ENCODE results near the gene DDI1. TPM values are rescaled to one million over a fixed set of nuclear protein-coding genes. Genes with fewer than 3 reads are reported as not detected.
A peak's percentile ranks its signal among the peaks of the same experiment; 100 is the strongest.

The DDI1 gene
- total and polyA plus RNA-seq, 12 donors, result 0.08 TPM; not detected in 11

- peaks cover 0 to 25% of the 10 kb centered on the region in 2 donors for H3K4me1 ChIP-seq (replicated peaks in 1 of 2)
- H3K36me3 ChIP-seq (replicated peaks in 1 of 2), result no peaks in the 10 kb centered on the region
- no peaks in the 10 kb centered on the region for H3K9me3 ChIP-seq (replicated peaks in 1 of 3)
- no peak overlapping the region for H3K27ac ChIP-seq
- TF ChIP-seq CTCF (IDR thresholded peaks at IDR 0.05) (no peak), POLR2A (IDR thresholded peaks at IDR 0.05) (no peak)
- no peaks in the 10 kb centered on the region for H3K27me3 ChIP-seq
- DNase-seq, result no peak
- intact Hi-C loops (cut with DNase I), result no loop called here
- no peak overlapping the region for H3K4me3 ChIP-seq
- whole genome bisulfite sequencing, 4 donors, result 39 to 59% (median 54%) methylated on average over 2 of the region's 2 CpGs
These were observed 31.1 kb upstream of the DDI1 start for GRCh38 chr11:104005234-104005855.

- no peak for DNase-seq
- H3K4me1 ChIP-seq (replicated peaks in 1 of 2), result peaks cover 0 to 27% of the 10 kb centered on the region in 2 donors
- no peaks in the 10 kb centered on the region for H3K9me3 ChIP-seq (replicated peaks in 1 of 3)
- H3K4me3 ChIP-seq, result no peak overlapping the region
- no peak overlapping the region for H3K27ac ChIP-seq
- TF ChIP-seq CTCF (IDR thresholded peaks at IDR 0.05), result no peak
- TF ChIP-seq POLR2A (IDR thresholded peaks at IDR 0.05), result no peak
- no peaks in the 10 kb centered on the region for H3K27me3 ChIP-seq
- H3K36me3 ChIP-seq (replicated peaks in 1 of 2), result no peaks in the 10 kb centered on the region
- WGBS, 4 donors, result 74 to 83% (median 81%) methylated on average over 3 of the region's 3 CpGs
- intact Hi-C loops (cut with DNase I), result no loop called here
These were observed 26.7 kb upstream of the DDI1 start for GRCh38 chr11:104009744-104010143.

GRCh38 chr11:104011044-104011443, 25.4 kb upstream of the DDI1 start:
- Histone ChIP-seq H3K4me1 (replicated peaks in 1 of 2) (peaks cover 0 to 26% of the 10 kb centered on the region in 2 donors), H3K27me3 (no peaks in the 10 kb centered on the region), H3K9me3 (replicated peaks in 1 of 3) (no peaks in the 10 kb centered on the region), H3K36me3 (replicated peaks in 1 of 2) (no peaks in the 10 kb centered on the region), H3K27ac (no peak overlapping the region), H3K4me3 (no peak overlapping the region)
- TF ChIP-seq POLR2A (IDR thresholded peaks at IDR 0.05), result no peak
- TF ChIP-seq CTCF (IDR thresholded peaks at IDR 0.05), result no peak
- intact Hi-C loops (cut with DNase I), result no loop called here
- 81 to 91% (median 85%) methylated on average over 2 of the region's 2 CpGs for WGBS, 4 donors
- no peak for DNase-seq

GRCh38 chr11:104015649-104016415, 20.6 kb upstream of the DDI1 start:
- Histone ChIP-seq H3K27ac (peak overlapping the region in 3 of 5 donors; percentile 43 to 64 (median 62)), H3K36me3 (replicated peaks in 1 of 2) (no peaks in the 10 kb centered on the region), H3K27me3 (no peaks in the 10 kb centered on the region), H3K4me1 (replicated peaks in 1 of 2) (peaks cover 6 to 18% of the 10 kb centered on the region in 2 donors), H3K4me3 (no peak overlapping the region), H3K9me3 (replicated peaks in 1 of 3) (no peaks in the 10 kb centered on the region)
- 42 to 52% (median 48%) methylated on average over 3 of the region's 3 CpGs for WGBS, 4 donors
- intact Hi-C loops (cut with DNase I), result no loop called here
- peak in 4 of 7 donors; percentile 24 to 40 (median 30) for DNase-seq
- TF ChIP-seq POLR2A (IDR thresholded peaks at IDR 0.05) (no peak), CTCF (IDR thresholded peaks at IDR 0.05) (no peak)

All from adrenal gland (tissue), 12 donors.